Trophoblast cell (in vitro differentiated cells and primary cell): Measurements from ENCODE around the gene LSM12.

Experiments used
- DNase-seq, 2 donors: peaks; one replicate each; pipeline ENCODE4 v3.0.0-alpha.2; 2016
- H2AFZ ChIP-seq: 2 replicates; pipeline ENCODE4 v1.6.1; 2013; ENCODE audit warnings: low read length, moderate library complexity, mild to moderate bottlenecking; ENCODE audit not compliant: insufficient read depth, poor library complexity
- H2AK5ac ChIP-seq: 2 replicates; pipeline ENCODE4 v1.6.1; 2013; ENCODE audit warnings: mild to moderate bottlenecking, low read length
- H2BK120ac ChIP-seq: 2 replicates; pipeline ENCODE4 v1.6.1; 2013; ENCODE audit warnings: low read length, mild to moderate bottlenecking, moderate library complexity; ENCODE audit not compliant: insufficient read depth, poor library complexity
- H2BK12ac ChIP-seq: 2 replicates; pipeline ENCODE4 v1.6.1; 2013; ENCODE audit warnings: mild to moderate bottlenecking, low read length, moderate library complexity
- H2BK5ac ChIP-seq: 2 replicates; pipeline ENCODE4 v1.6.1; 2013; ENCODE audit warnings: low read length, low read depth, moderate library complexity, mild to moderate bottlenecking; ENCODE audit not compliant: poor library complexity
- H3K14ac ChIP-seq: 2 replicates; pipeline ENCODE4 v1.6.1; 2013; ENCODE audit warnings: mild to moderate bottlenecking, low read length
- H3K18ac ChIP-seq: 2 replicates; pipeline ENCODE4 v1.6.1; 2013; ENCODE audit warnings: mild to moderate bottlenecking, low read length
- H3K23ac ChIP-seq: 2 replicates; pipeline ENCODE4 v1.6.1; 2013; ENCODE audit warnings: low read length
- H3K27ac ChIP-seq: 2 replicates; pipeline ENCODE4 v1.5.1; 2013; ENCODE audit warnings: low read depth, mild to moderate bottlenecking, inconsistent platforms, low read length, moderate library complexity
- H3K27me3 ChIP-seq: 2 replicates; pipeline ENCODE4 v1.6.1; 2013; ENCODE audit warnings: inconsistent platforms, mild to moderate bottlenecking, low read length, moderate library complexity; ENCODE audit not compliant: insufficient read depth
- H3K36me3 ChIP-seq, 2 experiments: 1 replicate in 1 of 2; 2 replicates in 1 of 2; pipeline ENCODE4 v1.6.1; 2013; ENCODE audit warnings: low read length in 2 of 2, mild to moderate bottlenecking in 2 of 2, moderate library complexity in 1 of 2; ENCODE audit not compliant: insufficient read depth in 2 of 2, control insufficient read depth in 1 of 2
- H3K4ac ChIP-seq: 2 replicates; pipeline ENCODE4 v1.6.1; 2013; ENCODE audit warnings: low read depth, mild to moderate bottlenecking, low read length, moderate library complexity
- H3K4me1 ChIP-seq, 2 experiments: 1 replicate in 1 of 2; 2 replicates in 1 of 2; pipeline ENCODE4 v1.6.1; 2013; ENCODE audit warnings: low read length in 2 of 2, mild to moderate bottlenecking in 2 of 2, moderate library complexity in 1 of 2; ENCODE audit not compliant: insufficient read depth in 2 of 2, control insufficient read depth in 1 of 2
- H3K4me2 ChIP-seq: 2 replicates; pipeline ENCODE4 v1.6.1; 2013; ENCODE audit warnings: inconsistent platforms, mild to moderate bottlenecking, low read length, moderate library complexity
- H3K4me3 ChIP-seq: 2 replicates; pipeline ENCODE4 v1.5.1; 2013; ENCODE audit warnings: mild to moderate bottlenecking, low read depth, low read length, inconsistent platforms
- H3K79me1 ChIP-seq: one replicate; pipeline ENCODE4 v1.6.1; 2013; ENCODE audit warnings: low read length
- H3K79me2 ChIP-seq: 2 replicates; pipeline ENCODE4 v1.6.1; 2013; ENCODE audit warnings: low read length, mild to moderate bottlenecking; ENCODE audit not compliant: control insufficient read depth, insufficient read depth, poor library complexity
- H3K9ac ChIP-seq: 2 replicates; pipeline ENCODE4 v1.6.1; 2013; ENCODE audit warnings: mild to moderate bottlenecking, low read length
- H3K9me3 ChIP-seq: 2 replicates; pipeline ENCODE4 v1.6.1; 2013; ENCODE audit warnings: low read depth, mild to moderate bottlenecking, control low read depth, inconsistent platforms, low read length; ENCODE audit not compliant: insufficient read depth
- H4K12ac ChIP-seq: 2 replicates; pipeline ENCODE4 v1.6.1; 2013; ENCODE audit warnings: low read depth, mild to moderate bottlenecking, low read length, moderate library complexity
- H4K8ac ChIP-seq: 2 replicates; pipeline ENCODE4 v1.6.1; 2013; ENCODE audit warnings: low read depth, mild to moderate bottlenecking, low read length, moderate library complexity
- H4K91ac ChIP-seq: one replicate; pipeline ENCODE4 v1.6.1; 2013; ENCODE audit warnings: low read depth, mild to moderate bottlenecking, low read length, moderate library complexity
- WGBS: extraction: QIAGEN DNeasy Blood & Tissue Kit; methylation state at CpG from one replicate; pipeline ENCODE4 v1.1.7; 2013; ENCODE audit warnings: missing lambda C conversion rate; ENCODE audit not compliant: insufficient read length, insufficient coverage; ENCODE audit errors: extremely low coverage; 5-methylcytosine and 5-hydroxymethylcytosine counted together

LSM12 gene

GRCh38 chr17:44078412-44078811, 11.9 kb upstream of the LSM12 start:
- WGBS = no CpG with 5 or more reads among the region's 19 CpGs
- H3K23ac ChIP-seq = no peak overlapping the region
- H2AK5ac ChIP-seq = no peak overlapping the region
- no peak overlapping the region for H3K4me2 ChIP-seq
- H3K27me3 ChIP-seq = no peaks in the 10 kb centered on the region
- H3K36me3 ChIP-seq = peaks cover 74 to 80% of the 10 kb centered on the region in 2 experiments
- H2BK12ac ChIP-seq = no peak overlapping the region
- H2BK120ac ChIP-seq = no peak overlapping the region
- no peak overlapping the region for H4K8ac ChIP-seq
- H3K18ac ChIP-seq = no peak overlapping the region
- H3K79me1 ChIP-seq = no peaks in the 10 kb centered on the region
- H2AFZ ChIP-seq = no peak overlapping the region
- H3K79me2 ChIP-seq = no peaks in the 10 kb centered on the region
- DNase-seq = no peak
- peaks cover 0 to 5% of the 10 kb centered on the region in 2 experiments for H3K4me1 ChIP-seq
- H3K14ac ChIP-seq = no peak overlapping the region
- no peak overlapping the region for H4K91ac ChIP-seq
- no peak overlapping the region for H2BK5ac ChIP-seq
- H3K27ac ChIP-seq = no peak overlapping the region
- H4K12ac ChIP-seq = no peak overlapping the region
- H3K9me3 ChIP-seq = no peaks in the 10 kb centered on the region
- no peak overlapping the region for H3K4me3 ChIP-seq
- no peak overlapping the region for H3K4ac ChIP-seq
- H3K9ac ChIP-seq = no peak overlapping the region

GRCh38 chr17:44077595-44077909, 11.1 kb upstream of the LSM12 start:
- WGBS = no CpG with 5 or more reads among the region's 4 CpGs
- no peak overlapping the region for H3K18ac ChIP-seq

GRCh38 chr17:44076716-44077594, 10.5 kb upstream of the LSM12 start:
- no CpG with 5 or more reads among the region's 6 CpGs for WGBS
- H2BK12ac ChIP-seq = no peak overlapping the region

More at GRCh38 chr17:44077595-44077909, 11.1 kb upstream of the LSM12 start:
- Histone ChIP-seq H3K4me1 (peaks cover 0 to 4% of the 10 kb centered on the region in 2 experiments), H3K9me3 (no peaks in the 10 kb centered on the region), H2AFZ (no peak overlapping the region), H2AK5ac (no peak overlapping the region), H3K27me3 (no peaks in the 10 kb centered on the region), H3K4me3 (no peak overlapping the region), H4K91ac (no peak overlapping the region), H2BK12ac (no peak overlapping the region), H3K36me3 (peaks cover 68 to 71% of the 10 kb centered on the region in 2 experiments), H3K79me2 (no peaks in the 10 kb centered on the region), H3K23ac (no peak overlapping the region), H3K4ac (no peak overlapping the region), H3K79me1 (no peaks in the 10 kb centered on the region), H3K4me2 (no peak overlapping the region), H4K8ac (no peak overlapping the region), H2BK5ac (no peak overlapping the region), H3K9ac (no peak overlapping the region), H3K14ac (no peak overlapping the region), H3K27ac (no peak overlapping the region), H2BK120ac (no peak overlapping the region), H4K12ac (no peak overlapping the region)
- DNase-seq = no peak

DNA sequence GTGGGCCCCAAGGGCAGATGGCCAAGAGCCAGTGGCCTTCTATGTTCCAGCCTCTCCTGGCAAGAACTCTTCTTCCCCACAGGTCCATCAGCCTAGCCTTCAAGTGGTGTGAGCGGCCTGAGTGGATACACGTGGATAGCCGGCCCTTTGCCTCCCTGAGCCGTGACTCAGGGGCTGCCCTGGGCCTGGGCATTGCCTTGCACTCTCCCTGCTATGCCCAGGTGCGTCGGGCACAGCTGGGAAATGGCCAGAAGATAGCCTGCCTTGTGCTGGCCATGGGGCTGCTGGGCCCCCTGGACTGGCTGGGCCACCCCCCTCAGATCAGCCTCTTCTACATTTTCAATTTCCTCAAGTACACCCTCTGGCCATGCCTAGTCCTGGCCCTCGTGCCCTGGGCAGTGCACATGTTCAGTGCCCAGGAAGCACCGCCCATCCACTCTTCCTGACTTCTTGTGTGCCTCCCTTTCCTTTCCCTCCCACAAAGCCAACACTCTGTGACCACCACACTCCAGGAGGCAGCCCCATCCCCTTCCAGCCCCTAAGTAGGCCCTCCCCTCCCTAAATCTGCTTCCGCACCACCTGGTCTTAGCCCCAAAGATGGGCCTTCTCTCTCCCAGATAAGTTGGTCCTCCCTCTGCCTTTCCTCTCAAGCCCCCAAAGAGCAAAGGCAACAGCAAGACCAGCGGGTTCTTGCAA, 9.3 kb upstream of the LSM12 start:
- Histone ChIP-seq H2BK5ac (no peak overlapping the region), H3K4me1 (peaks cover 4 to 6% of the 10 kb centered on the region in 2 experiments), H2BK120ac (no peak overlapping the region), H3K79me1 (peaks cover 8% of the 10 kb centered on the region), H3K27me3 (no peaks in the 10 kb centered on the region), H3K4me3 (no peak overlapping the region), H3K14ac (no peak overlapping the region), H3K4ac (no peak overlapping the region), H2AFZ (no peak overlapping the region), H4K8ac (no peak overlapping the region), H3K9ac (no peak overlapping the region), H3K27ac (no peak overlapping the region), H3K18ac (no peak overlapping the region), H3K36me3 (peaks cover 56 to 63% of the 10 kb centered on the region in 2 experiments), H4K91ac (no peak overlapping the region), H4K12ac (no peak overlapping the region), H3K23ac (no peak overlapping the region), H3K79me2 (peaks cover 3% of the 10 kb centered on the region), H2AK5ac (no peak overlapping the region), H3K9me3 (no peaks in the 10 kb centered on the region), H2BK12ac (no peak overlapping the region), H3K4me2 (no peak overlapping the region)
- no peak for DNase-seq
- WGBS = no CpG with 5 or more reads among the region's 10 CpGs

More at GRCh38 chr17:44076716-44077594, 10.5 kb upstream of the LSM12 start:
- Histone ChIP-seq H3K14ac (no peak overlapping the region), H3K27ac (no peak overlapping the region), H2BK120ac (no peak overlapping the region), H4K8ac (no peak overlapping the region), H3K4me2 (no peak overlapping the region), H3K23ac (no peak overlapping the region), H3K36me3 (peaks cover 62 to 65% of the 10 kb centered on the region in 2 experiments), H4K91ac (no peak overlapping the region), H3K4ac (no peak overlapping the region), H3K4me3 (no peak overlapping the region), H3K9me3 (no peaks in the 10 kb centered on the region), H2AK5ac (no peak overlapping the region), H3K18ac (no peak overlapping the region), H4K12ac (no peak overlapping the region), H3K79me1 (no peaks in the 10 kb centered on the region), H2BK5ac (no peak overlapping the region), H3K79me2 (no peaks in the 10 kb centered on the region), H3K9ac (no peak overlapping the region), H2AFZ (no peak overlapping the region), H3K4me1 (peaks cover 0 to under 1% of the 10 kb centered on the region in 2 experiments), H3K27me3 (no peaks in the 10 kb centered on the region)
- DNase-seq = no peak
